ENCODE data around the gene CHPF. TPM values are rescaled to one million over a fixed set of nuclear protein-coding genes. Genes with fewer than 3 reads are reported as not detected.

CHPF gene
- total RNA-seq, 1 donor from 2014 or later, result 47.5 TPM

GRCh38 chr2:219548990-219549389 lies 5.4 kb upstream of the CHPF start:
- H3K4me3 Mint-ChIP-seq, result no peak overlapping the region
- H3K9me3 Mint-ChIP-seq, result no peaks in the 10 kb centered on the region
- H3K36me3 Mint-ChIP-seq, result peaks cover 4% of the 10 kb centered on the region
- H3K4me1 Mint-ChIP-seq (ENCODE audit: unreplicated experiment), result peaks cover 9% of the 10 kb centered on the region
- peaks cover 16% of the 10 kb centered on the region for H3K27me3 Mint-ChIP-seq
- TF ChIP-seq CTCF (conservative IDR thresholded peaks at IDR 0.05), result no peak
- no peak overlapping the region for H3K27ac Mint-ChIP-seq
- no peak for DNase-seq (ENCODE audit: extremely low spot score, unreplicated experiment)

- Mint-ChIP-seq H3K9me3 (no peaks in the 10 kb centered on the region), H3K27ac (no peak overlapping the region), H3K36me3 (peaks cover 4% of the 10 kb centered on the region), H3K4me3 (no peak overlapping the region), H3K4me1 (ENCODE audit: unreplicated experiment) (peaks cover 12% of the 10 kb centered on the region), H3K27me3 (peaks cover 14% of the 10 kb centered on the region)
- no peak for DNase-seq (ENCODE audit: extremely low spot score, unreplicated experiment)
- no peak for TF ChIP-seq CTCF (conservative IDR thresholded peaks at IDR 0.05)
These were observed 4.0 kb upstream of the CHPF start for GRCh38 chr2:219547621-219548020.

- no peak for DNase-seq (ENCODE audit: extremely low spot score, unreplicated experiment)
- Mint-ChIP-seq H3K27ac (no peak overlapping the region), H3K27me3 (peaks cover 12% of the 10 kb centered on the region), H3K4me3 (peak overlapping the region; percentile 73), H3K4me1 (ENCODE audit: unreplicated experiment) (peaks cover 18% of the 10 kb centered on the region), H3K9me3 (no peaks in the 10 kb centered on the region), H3K36me3 (peaks cover 7% of the 10 kb centered on the region)
- no peak for TF ChIP-seq CTCF (conservative IDR thresholded peaks at IDR 0.05)
These were observed 2.3 kb upstream of the CHPF start for GRCh38 chr2:219545943-219546352.

- Mint-ChIP-seq H3K36me3 (peaks cover 7% of the 10 kb centered on the region), H3K4me1 (ENCODE audit: unreplicated experiment) (peaks cover 18% of the 10 kb centered on the region), H3K4me3 (peak overlapping the region; percentile 92), H3K27me3 (peaks cover 9% of the 10 kb centered on the region), H3K9me3 (no peaks in the 10 kb centered on the region), H3K27ac (peak overlapping the region; percentile 88)
- no peak for DNase-seq (ENCODE audit: extremely low spot score, unreplicated experiment)
- no peak for TF ChIP-seq CTCF (conservative IDR thresholded peaks at IDR 0.05)
These were observed 1.8 kb upstream of the CHPF start for GRCh38 chr2:219545295-219545942.

GRCh38 chr2:219544567-219544966 lies 958 bp upstream of the CHPF start:
- peaks cover 18% of the 10 kb centered on the region for H3K4me1 Mint-ChIP-seq (ENCODE audit: unreplicated experiment)
- no peaks in the 10 kb centered on the region for H3K9me3 Mint-ChIP-seq
- H3K36me3 Mint-ChIP-seq, result peaks cover 7% of the 10 kb centered on the region
- TF ChIP-seq CTCF (conservative IDR thresholded peaks at IDR 0.05), result no peak
- peak overlapping the region; percentile 92 for H3K4me3 Mint-ChIP-seq
- no peak for DNase-seq (ENCODE audit: extremely low spot score, unreplicated experiment)
- peaks cover 9% of the 10 kb centered on the region for H3K27me3 Mint-ChIP-seq
- H3K27ac Mint-ChIP-seq, result peak overlapping the region; percentile 88
